Skeletal muscle tissue (tissue), 4 donors: Measurements from ENCODE around the gene HMCN1. TPM values are rescaled to one million over a fixed set of nuclear protein-coding genes. Genes with fewer than 3 reads are reported as not detected.
A peak's percentile ranks its signal among the peaks of the same experiment; 100 is the strongest.

ENCODE experiments used
- H3K27ac ChIP-seq: one replicate; pipeline ENCODE4 v1.7.0; 2013; ENCODE audit warnings: mild to moderate bottlenecking, low read depth, low read length, inconsistent platforms
- H3K27me3 ChIP-seq, 3 donors: one replicate each; pipeline ENCODE4 v1.7.0; 2013; ENCODE audit warnings: low read length in 3 of 3; ENCODE audit not compliant: control insufficient read depth in 3 of 3, insufficient read depth in 3 of 3
- H3K36me3 ChIP-seq, 3 donors: one replicate each; pipeline ENCODE4 v1.7.0; 2013; ENCODE audit warnings: low read length in 3 of 3; ENCODE audit not compliant: control insufficient read depth in 3 of 3, insufficient read depth in 3 of 3
- H3K4me1 ChIP-seq, 3 donors: one replicate each; pipeline ENCODE4 v1.7.0; 2013; ENCODE audit warnings: low read length in 3 of 3, mild to moderate bottlenecking in 3 of 3; ENCODE audit not compliant: control insufficient read depth in 3 of 3, insufficient read depth in 3 of 3
- H3K4me3 ChIP-seq, 3 donors: one replicate each; pipeline ENCODE4 v1.7.0; 2013; ENCODE audit warnings: low read length in 3 of 3
- H3K9ac ChIP-seq, 3 donors: one replicate each; pipeline ENCODE4 v1.7.0; 2013; ENCODE audit warnings: low read length in 3 of 3, mild to moderate bottlenecking in 3 of 3, moderate library complexity in 2 of 3, low read depth in 1 of 3
- H3K9me3 ChIP-seq, 3 donors: one replicate each; pipeline ENCODE4 v1.7.0; 2013; ENCODE audit warnings: low read length in 3 of 3; ENCODE audit not compliant: control insufficient read depth in 3 of 3
- total RNA-seq: library from RNA; depleted of rRNA; stranded (reverse); fragments of >200 nt; gene quantifications from one replicate; pipeline ENCODE4 v1.2.3, GENCODE V29; 2014
- donor health status: Osteomylitis.

HMCN1 gene
- total RNA-seq, 1 donor from 2014 or later = 16.7 TPM

- no peak overlapping the region for H3K9ac ChIP-seq
- H3K27me3 ChIP-seq = no peaks in the 10 kb centered on the region
- H3K36me3 ChIP-seq = no peaks in the 10 kb centered on the region
- no peaks in the 10 kb centered on the region for H3K9me3 ChIP-seq
- H3K4me3 ChIP-seq = no peak overlapping the region
- H3K27ac ChIP-seq = no peak overlapping the region
- no peaks in the 10 kb centered on the region for H3K4me1 ChIP-seq
Measured at GRCh38 chr1:185934476-185935189, 200.4 kb downstream of the HMCN1 start.

GRCh38 chr1:185935360-185935759, 201.2 kb downstream of the HMCN1 start:
- H3K9me3 ChIP-seq = no peaks in the 10 kb centered on the region
- no peak overlapping the region for H3K4me3 ChIP-seq
- H3K4me1 ChIP-seq = no peaks in the 10 kb centered on the region
- H3K36me3 ChIP-seq = no peaks in the 10 kb centered on the region
- no peaks in the 10 kb centered on the region for H3K27me3 ChIP-seq
- H3K9ac ChIP-seq = no peak overlapping the region
- no peak overlapping the region for H3K27ac ChIP-seq

- Histone ChIP-seq H3K4me1 (no peaks in the 10 kb centered on the region), H3K9me3 (no peaks in the 10 kb centered on the region), H3K36me3 (no peaks in the 10 kb centered on the region), H3K27ac (no peak overlapping the region), H3K4me3 (no peak overlapping the region), H3K27me3 (no peaks in the 10 kb centered on the region), H3K9ac (no peak overlapping the region)
Measured at GRCh38 chr1:185936641-185937040, 202.4 kb downstream of the HMCN1 start.

GRCh38 chr1:185938396-185938795, 204.2 kb downstream of the HMCN1 start:
- Histone ChIP-seq H3K4me3 (no peak overlapping the region), H3K27ac (no peak overlapping the region)

GRCh38 chr1:185939142-185939541, 205.0 kb downstream of the HMCN1 start:
- Histone ChIP-seq H3K27me3 (no peaks in the 10 kb centered on the region), H3K9ac (no peak overlapping the region), H3K4me1 (no peaks in the 10 kb centered on the region), H3K4me3 (no peak overlapping the region), H3K36me3 (no peaks in the 10 kb centered on the region), H3K27ac (no peak overlapping the region), H3K9me3 (no peaks in the 10 kb centered on the region)

More at GRCh38 chr1:185938396-185938795, 204.2 kb downstream of the HMCN1 start:
- Histone ChIP-seq H3K4me1 (no peaks in the 10 kb centered on the region), H3K27me3 (no peaks in the 10 kb centered on the region), H3K9me3 (no peaks in the 10 kb centered on the region), H3K36me3 (no peaks in the 10 kb centered on the region), H3K9ac (no peak overlapping the region)

GRCh38 chr1:185942961-185943360, 208.8 kb downstream of the HMCN1 start:
- no peak overlapping the region for H3K27ac ChIP-seq
- no peaks in the 10 kb centered on the region for H3K27me3 ChIP-seq
- H3K4me3 ChIP-seq = no peak overlapping the region
- H3K36me3 ChIP-seq = no peaks in the 10 kb centered on the region
- H3K9me3 ChIP-seq = no peaks in the 10 kb centered on the region
- H3K4me1 ChIP-seq = no peaks in the 10 kb centered on the region
- H3K9ac ChIP-seq = no peak overlapping the region

- Histone ChIP-seq H3K9ac (no peak overlapping the region), H3K36me3 (no peaks in the 10 kb centered on the region), H3K4me1 (no peaks in the 10 kb centered on the region), H3K4me3 (no peak overlapping the region), H3K9me3 (no peaks in the 10 kb centered on the region), H3K27me3 (no peaks in the 10 kb centered on the region), H3K27ac (no peak overlapping the region)
Measured at GRCh38 chr1:185956881-185957280, 222.7 kb downstream of the HMCN1 start.

GRCh38 chr1:185957441-185958363, 223.5 kb downstream of the HMCN1 start:
- Histone ChIP-seq H3K9ac (no peak overlapping the region), H3K27ac (no peak overlapping the region), H3K9me3 (no peaks in the 10 kb centered on the region), H3K4me1 (no peaks in the 10 kb centered on the region), H3K36me3 (no peaks in the 10 kb centered on the region), H3K27me3 (no peaks in the 10 kb centered on the region), H3K4me3 (no peak overlapping the region)

GRCh38 chr1:185960422-185961321, 226.5 kb downstream of the HMCN1 start:
- H3K36me3 ChIP-seq = no peaks in the 10 kb centered on the region
- H3K27ac ChIP-seq = peak overlapping the region; percentile 41
- H3K4me3 ChIP-seq = no peak overlapping the region
- peaks cover 0 to 3% (median 0%) of the 10 kb centered on the region in 3 donors for H3K4me1 ChIP-seq
- H3K9ac ChIP-seq = no peak overlapping the region
- H3K9me3 ChIP-seq = no peaks in the 10 kb centered on the region
- H3K27me3 ChIP-seq = no peaks in the 10 kb centered on the region
